HEK293 (cell line): ENCODE results near the gene GPR63.
A peak's percentile ranks its signal among the peaks of the same experiment; 100 is the strongest.

Experiments
- CTCF ChIA-PET: fragments of 350-600 bp; formaldehyde crosslinking; extraction: SDS; loops from one replicate; lab custom pipeline; 2021; ENCODE audit warnings: antibody characterized with exemption; lab: Yijun Ruan, JAX
- POLR2A ChIA-PET: fragments of 300-600 bp; formaldehyde crosslinking; extraction: SDS; loops from one replicate; lab custom pipeline; 2020; ENCODE audit warnings: antibody characterized with exemption, inconsistent platforms; lab: Yijun Ruan, JAX
- H3K27ac ChIP-seq: fragments of 200-500 bp; sonication (Bioruptor generic); 2 replicates; pipeline ENCODE4 v1.5.1; 2014; ENCODE audit warnings: low read depth, low read length, control low read depth, inconsistent platforms; ENCODE audit errors: extremely low read depth
- H3K36me3 ChIP-seq, 2 experiments: fragments of 200-500 bp in 1 of 2; sonication (Bioruptor generic) in 1 of 2; 1 replicate in 1 of 2; 2 replicates in 1 of 2; pipeline ENCODE4 v1.5.1; 2014 to 2017; ENCODE audit warnings: inconsistent platforms in 2 of 2, low read length in 2 of 2; ENCODE audit not compliant: control insufficient read depth in 2 of 2, insufficient read depth in 1 of 2
- H3K4me1 ChIP-seq: fragments of 200-500 bp; sonication (Bioruptor generic); 2 replicates; pipeline ENCODE4 v1.5.1; 2014; ENCODE audit warnings: mild to moderate bottlenecking, low read length, inconsistent platforms; ENCODE audit not compliant: control insufficient read depth, insufficient read depth
- H3K4me3 ChIP-seq: 2 replicates; pipeline ENCODE4 v1.5.1; 2011; ENCODE audit warnings: low read depth, mild to moderate bottlenecking, control low read depth, low read length, moderate library complexity
- H3K9me3 ChIP-seq: fragments of 200-500 bp; sonication (Bioruptor generic); 2 replicates; pipeline ENCODE4 v1.5.1; 2014; ENCODE audit warnings: low read depth, low read length, inconsistent platforms; ENCODE audit not compliant: control insufficient read depth, insufficient read depth
- FEZF1 ChIP-seq: fragments of 450-650 bp; formaldehyde crosslinking; IDR thresholded peaks from 2 replicates; pipeline ENCODE4 v1.5.1; 2016; ENCODE audit warnings: missing biosample characterization, missing genetic modification characterization
- GLI2 ChIP-seq: fragments of 450-650 bp; formaldehyde crosslinking; IDR thresholded peaks from 2 replicates; pipeline ENCODE4; 2017; ENCODE audit warnings: missing biosample characterization, missing genetic modification characterization, low read depth, borderline replicate concordance
- HIC1 ChIP-seq: fragments of 450-650 bp; formaldehyde crosslinking; IDR thresholded peaks from 2 replicates; pipeline ENCODE4 v1.5.1; 2016; ENCODE audit warnings: missing biosample characterization, missing genetic modification characterization
- IKZF3 ChIP-seq: fragments of 450-650 bp; IDR thresholded peaks from 2 replicates; pipeline ENCODE4 v1.5.0; 2018; ENCODE audit warnings: missing biosample characterization, mild to moderate bottlenecking, missing genetic modification characterization, moderate library complexity
- KLF10 ChIP-seq: fragments of 450-650 bp; IDR thresholded peaks from 2 replicates; pipeline ENCODE4 v1.5.1; 2018; ENCODE audit warnings: missing biosample characterization, mild to moderate bottlenecking, missing genetic modification characterization
- PRDM2 ChIP-seq: fragments of 450-650 bp; formaldehyde crosslinking; IDR thresholded peaks from 2 replicates; pipeline ENCODE4 v1.5.1; 2016; ENCODE audit warnings: missing biosample characterization, missing genetic modification characterization, borderline replicate concordance
- PRDM4 ChIP-seq: fragments of 450-650 bp; formaldehyde crosslinking; IDR thresholded peaks from 2 replicates; pipeline ENCODE4 v1.5.1; 2017; ENCODE audit warnings: missing biosample characterization, missing genetic modification characterization
- PRDM6 ChIP-seq: fragments of 450-650 bp; formaldehyde crosslinking; IDR thresholded peaks from 2 replicates; pipeline ENCODE4 v1.5.1; 2017; ENCODE audit warnings: missing biosample characterization, missing genetic modification characterization
- SP2 ChIP-seq: fragments of 450-650 bp; formaldehyde crosslinking; IDR thresholded peaks from 2 replicates; pipeline ENCODE4 v1.5.1; 2016; ENCODE audit warnings: missing biosample characterization, missing genetic modification characterization
- SP7 ChIP-seq: fragments of 450-650 bp; formaldehyde crosslinking; IDR thresholded peaks from 2 replicates; pipeline ENCODE4 v1.5.1; 2016; ENCODE audit warnings: missing biosample characterization, missing genetic modification characterization
- TRIM28 ChIP-seq: IDR thresholded peaks from 2 replicates; pipeline ENCODE4 v1.6.1; 2011; ENCODE audit warnings: low read length, control low read depth, borderline replicate concordance
- YY1 ChIP-seq: fragments of 450-650 bp; formaldehyde crosslinking; IDR thresholded peaks from 2 replicates; pipeline ENCODE4 v1.5.1; 2018; ENCODE audit warnings: missing biosample characterization, missing genetic modification characterization
- ZBTB20 ChIP-seq: fragments of 450-650 bp; formaldehyde crosslinking; IDR thresholded peaks from 2 replicates; pipeline ENCODE4 v1.5.1; 2016; ENCODE audit warnings: missing biosample characterization, missing genetic modification characterization
- ZIC2 ChIP-seq: fragments of 450-650 bp; formaldehyde crosslinking; IDR thresholded peaks from 2 replicates; pipeline ENCODE4 v1.5.1; 2016; ENCODE audit warnings: missing biosample characterization, missing genetic modification characterization
- ZNF18 ChIP-seq: fragments of 450-650 bp; formaldehyde crosslinking; IDR thresholded peaks from 2 replicates; pipeline ENCODE4 v1.5.1; 2016; ENCODE audit warnings: missing biosample characterization, missing genetic modification characterization
- ZNF19 ChIP-seq: fragments of 450-650 bp; formaldehyde crosslinking; IDR thresholded peaks from 2 replicates; pipeline ENCODE4; 2016; ENCODE audit warnings: missing biosample characterization, missing genetic modification characterization, low read depth
- ZNF366 ChIP-seq: fragments of 450-650 bp; formaldehyde crosslinking; conservative IDR thresholded peaks from 2 replicates; pipeline ENCODE4 v1.5.1; 2016; ENCODE audit warnings: missing biosample characterization, missing genetic modification characterization
- ZSCAN30 ChIP-seq: fragments of 450-650 bp; IDR thresholded peaks from 2 replicates; pipeline ENCODE4 v1.5.1; 2018; ENCODE audit warnings: missing biosample characterization, mild to moderate bottlenecking, missing genetic modification characterization, moderate library complexity

The GPR63 gene

GRCh38 chr6:96841345-96841744 lies 4.1 kb upstream of the GPR63 start:
- no peak overlapping the region for H3K27ac ChIP-seq
- H3K36me3 ChIP-seq = no peaks in the 10 kb centered on the region
- TF ChIP-seq GLI2 (tag by site-specific recombination) (no peak), ZNF366 (tag by site-specific recombination) (peak; percentile 30; the same call in 1 of the 2 replicates), FEZF1 (tag by site-specific recombination) (peak; percentile 77), ZNF18 (tag by site-specific recombination) (peak; percentile 22; the same call in 1 of the 2 replicates), KLF10 (tag by site-specific recombination) (0 out of 2 replicates have a peak, but pooled peaks have one; percentile 16), TRIM28 (peak; percentile 87), IKZF3 (tag by site-specific recombination) (peak; percentile 47), SP2 (tag by site-specific recombination) (no peak), ZSCAN30 (tag by site-specific recombination) (0 out of 2 replicates have a peak, but pooled peaks have one; percentile 5), SP7 (tag by site-specific recombination) (peak; percentile 88), ZBTB20 (tag by site-specific recombination) (peak; percentile 54), ZIC2 (tag by site-specific recombination) (peak; percentile 35; the same call in 1 of the 2 replicates), ZNF19 (tag by site-specific recombination) (no peak), YY1 (no peak), PRDM2 (tag by site-specific recombination) (no peak), PRDM4 (tag by site-specific recombination) (0 out of 2 replicates have a peak, but pooled peaks have one; percentile 38), HIC1 (0 out of 2 replicates have a peak, but pooled peaks have one; percentile 50), PRDM6 (tag by site-specific recombination) (peak; percentile 82)
- CTCF ChIA-PET = no interaction called here
- H3K4me1 ChIP-seq = no peaks in the 10 kb centered on the region; the same call in 1 of the 2 replicates
- POLR2A ChIA-PET = interaction anchor here (0.6 kb wide), 1 partner anchor 19 kb away, joined by 6 read pairs; no protein-coding TSS in a partner anchor
- H3K4me3 ChIP-seq = no peak overlapping the region
- H3K9me3 ChIP-seq = no peaks in the 10 kb centered on the region
